IMR-90 (cell line): ENCODE measurements around the gene MAP2K6. TPM values are rescaled to one million over a fixed set of nuclear protein-coding genes. Genes with fewer than 3 reads are reported as not detected.
A peak's percentile ranks its signal among the peaks of the same experiment; 100 is the strongest.

ENCODE experiments used
- ATAC-seq: fragments of 200-7000 bp; cut with Tn5 transposase; 2 replicates; pipeline ENCODE4 v1.9.1; 2020; ENCODE audit warnings: low read depth, mild to moderate bottlenecking, moderate library complexity
- BruUV-seq: library from RNA; stranded (reverse); fragments of 400-500 nt; replicated peaks from 2 replicates; lab custom pipeline; 2021; lab: Mats Ljungman, UMichigan
- CTCF ChIA-PET: fragments of 300-600 bp; formaldehyde crosslinking; extraction: SDS; loops from one replicate; lab custom pipeline; 2021; ENCODE audit warnings: antibody characterized with exemption; lab: Yijun Ruan, JAX
- POLR2A ChIA-PET: fragments of 300-600 bp; sonication (Branson Sonifier 250); formaldehyde crosslinking; loops from one replicate; lab custom pipeline; 2022; ENCODE audit warnings: antibody characterized with exemption; ENCODE audit not compliant: unreplicated experiment; lab: Charles Lee
- DNase-seq: peaks from one replicate; pipeline ENCODE4 v3.0.0; 2013
- H2AFZ ChIP-seq: replicated peaks from 2 replicates; pipeline ENCODE3; 2013; ENCODE audit warnings: low read length, mild to moderate bottlenecking; ENCODE audit not compliant: poor library complexity
- H2AK5ac ChIP-seq: 2 replicates; pipeline ENCODE4 v1.6.1; 2013; ENCODE audit warnings: low read depth, low read length, inconsistent platforms
- H2AK9ac ChIP-seq: replicated peaks from 2 replicates; pipeline ENCODE3; 2013; ENCODE audit warnings: mild to moderate bottlenecking, low read depth, low read length, moderate library complexity; ENCODE audit not compliant: poor library complexity
- H2BK120ac ChIP-seq: 2 replicates; pipeline ENCODE4 v1.6.1; 2013; ENCODE audit warnings: low read depth, low read length, inconsistent platforms
- H2BK15ac ChIP-seq: 3 replicates; pipeline ENCODE4 v1.6.1; 2013; ENCODE audit warnings: low read depth, low read length, inconsistent platforms
- H2BK20ac ChIP-seq: 2 replicates; pipeline ENCODE4 v1.6.1; 2013; ENCODE audit warnings: low read depth, mild to moderate bottlenecking, inconsistent platforms, low read length, moderate library complexity
- H2BK5ac ChIP-seq: 2 replicates; pipeline ENCODE4 v1.6.1; 2013; ENCODE audit warnings: mild to moderate bottlenecking, low read depth, low read length, inconsistent platforms; ENCODE audit not compliant: poor library complexity, severe bottlenecking
- H3K14ac ChIP-seq: replicated peaks from 2 replicates; pipeline ENCODE4 v1.6.1; 2013; ENCODE audit warnings: low read depth, low read length, inconsistent platforms
- H3K18ac ChIP-seq: 2 replicates; pipeline ENCODE4 v1.6.1; 2013; ENCODE audit warnings: low read depth, low read length, control low read depth
- H3K23ac ChIP-seq: 2 replicates; pipeline ENCODE4 v1.6.1; 2013; ENCODE audit warnings: low read depth, low read length, inconsistent platforms
- H3K27ac ChIP-seq: 2 replicates; pipeline ENCODE4 v1.5.1; 2013; ENCODE audit warnings: mild to moderate bottlenecking, control low read depth, low read length; ENCODE audit not compliant: insufficient read depth
- H3K27me3 ChIP-seq: 2 replicates; pipeline ENCODE4 v1.6.1; 2013; ENCODE audit warnings: low read length; ENCODE audit not compliant: control insufficient read depth, insufficient read depth
- H3K36me3 ChIP-seq: 2 replicates; pipeline ENCODE4 v1.6.1; 2013; ENCODE audit warnings: low read length, mixed read lengths; ENCODE audit not compliant: control insufficient read depth, insufficient read depth
- H3K4ac ChIP-seq: 2 replicates; pipeline ENCODE4 v1.6.1; 2013; ENCODE audit warnings: low read depth, low read length, inconsistent platforms
- H3K4me1 ChIP-seq: 2 replicates; pipeline ENCODE4 v1.6.1; 2013; ENCODE audit warnings: low read length, mixed read lengths; ENCODE audit not compliant: control insufficient read depth, insufficient read depth
- H3K4me2 ChIP-seq: 2 replicates; pipeline ENCODE4 v1.6.1; 2013; ENCODE audit warnings: low read depth, mild to moderate bottlenecking, control low read depth, low read length, moderate library complexity
- H3K4me3 ChIP-seq: 2 replicates; pipeline ENCODE4 v1.5.1; 2013; ENCODE audit warnings: low read depth, mild to moderate bottlenecking, control low read depth, low read length, moderate library complexity; ENCODE audit not compliant: insufficient read depth
- H3K56ac ChIP-seq: 2 replicates; pipeline ENCODE4 v1.6.1; 2013; ENCODE audit warnings: low read length, inconsistent platforms; ENCODE audit not compliant: insufficient read depth; ENCODE audit errors: extremely low read depth
- H3K79me1 ChIP-seq, 2 experiments: 2 replicates each; pipeline ENCODE4 v1.6.1; 2013; ENCODE audit warnings: low read length in 2 of 2, inconsistent platforms in 1 of 2, low read depth in 1 of 2
- H3K9ac ChIP-seq: 2 replicates; pipeline ENCODE4 v1.6.1; 2013; ENCODE audit warnings: low read depth, low read length, control low read depth
- H3K9me1 ChIP-seq: 2 replicates; pipeline ENCODE4 v1.6.1; 2013; ENCODE audit warnings: low read length, inconsistent platforms; ENCODE audit not compliant: insufficient read depth
- H3K9me3 ChIP-seq: 2 replicates; pipeline ENCODE4 v1.6.1; 2013; ENCODE audit warnings: low read length; ENCODE audit not compliant: control insufficient read depth, insufficient read depth
- H4K20me1 ChIP-seq: 2 replicates; pipeline ENCODE4 v1.6.1; 2013; ENCODE audit warnings: low read length, inconsistent platforms; ENCODE audit not compliant: insufficient read depth
- H4K5ac ChIP-seq: 2 replicates; pipeline ENCODE4 v1.6.1; 2013; ENCODE audit warnings: mild to moderate bottlenecking, low read depth, low read length, control low read depth
- H4K8ac ChIP-seq, 2 experiments: 2 replicates each; pipeline ENCODE4 v1.6.1; 2013; ENCODE audit warnings: low read depth in 2 of 2, low read length in 2 of 2, control low read depth in 1 of 2, inconsistent platforms in 1 of 2
- H4K91ac ChIP-seq: 2 replicates; pipeline ENCODE4 v1.6.1; 2013; ENCODE audit warnings: low read depth, low read length, inconsistent platforms; ENCODE audit not compliant: insufficient read depth
- CEBPB ChIP-seq: IDR thresholded peaks from 2 replicates; pipeline ENCODE4 v1.6.1; 2012; ENCODE audit warnings: low read depth, low read length, improper control_type of control experiment
- FOS ChIP-seq: fragments of 150-350 bp; IDR thresholded peaks from 2 replicates; pipeline ENCODE4 v1.6.1; 2016; ENCODE audit warnings: low read depth, low read length
- MAZ ChIP-seq: IDR thresholded peaks from 2 replicates; pipeline ENCODE4 v1.6.1; 2012; ENCODE audit warnings: low read depth, mild to moderate bottlenecking, low read length, improper control_type of control experiment, moderate library complexity, borderline replicate concordance
- POLR2A ChIP-seq: IDR thresholded peaks from 2 replicates; pipeline ENCODE4 v1.6.1; 2012; ENCODE audit warnings: mild to moderate bottlenecking, low read depth, low read length
- WGBS, 2 experiments: methylation state at CpG; one replicate each; pipeline versions ENCODE4 v1.1.5 to v1.1.7; 2013; ENCODE audit warnings: missing lambda C conversion rate in 2 of 2; ENCODE audit not compliant: insufficient read length in 1 of 2; ENCODE audit errors: extremely low coverage in 2 of 2; 5-methylcytosine and 5-hydroxymethylcytosine counted together
- dilution Hi-C: fragments of 300-500 bp; cut with HindIII; formaldehyde crosslinking; loops from one replicate; pipeline ENCODE4 v1.14.3; 2018; ENCODE audit warnings: low sequenced_read_pairs; ENCODE audit not compliant: unreplicated experiment
- in situ Hi-C: fragments of 300-500 bp; cut with MboI; formaldehyde crosslinking; loops from 3 replicates; pipeline ENCODE4 v1.14.3; 2019; ENCODE audit warnings: low sequenced_read_pairs, inconsistent platforms, mixed read lengths
- intact Hi-C: fragments of 100-400 bp; cut with micrococcal nuclease; formaldehyde crosslinking; loops from 2 replicates; pipeline ENCODE4 v1.10.0; 2022
- polyA plus RNA-seq, 3 experiments: library from polyadenylated mRNA; depleted of rRNA; stranded (reverse); fragments of >200 nt; gene quantifications; 2 replicates each; pipeline ENCODE4 v1.2.3, GENCODE V29; 2012; ENCODE audit warnings: low replicate concordance in 1 of 3
- total RNA-seq: library from RNA; depleted of rRNA; stranded (reverse); fragments of >200 nt; gene quantifications from 2 replicates; pipeline ENCODE4 v1.2.3, GENCODE V29; 2012

The MAP2K6 gene
- total and polyA plus RNA-seq, 2 of the 4 experiments (the other 2 are of a cell fraction) = 2.4 to 5.7 TPM

GRCh38 chr17:69597898-69598692 lies 183.6 kb downstream of the MAP2K6 start:
- POLR2A ChIA-PET = interaction anchor here (0.6 kb wide), 1 partner anchor 58 kb away, joined by 5 read pairs; no protein-coding TSS in a partner anchor
- ATAC-seq (peak; percentile 80), DNase-seq (peak; percentile 85)
- H2BK5ac ChIP-seq = peak overlapping the region; percentile 84
- H2AK9ac ChIP-seq = no peak overlapping the region
- peak overlapping the region in 1 of 2 experiments; percentile 80; a peak in 2 of 4 replicates for H4K8ac ChIP-seq
- peak; percentile 58; the same call in 1 of the 2 replicates for TF ChIP-seq CEBPB
- TF ChIP-seq FOS = peak; percentile 50; the same call in 1 of the 2 replicates
- TF ChIP-seq POLR2A = no peak
- TF ChIP-seq MAZ = no peak
- WGBS, 2 experiments = no CpG with 5 or more reads among the region's 7 CpGs
- peak overlapping the region; percentile 91 for H4K5ac ChIP-seq
- peak overlapping the region; percentile 37; the same call in 1 of the 2 replicates for H3K4me2 ChIP-seq
- H3K14ac ChIP-seq = peak overlapping the region; percentile 34
- no peak overlapping the region for H3K9ac ChIP-seq
- H3K23ac ChIP-seq = no peak overlapping the region; the same call in 1 of the 2 replicates
- H3K36me3 ChIP-seq = no peaks in the 10 kb centered on the region
- CTCF ChIA-PET = interaction anchor here (1.4 kb wide), 1 partner anchor 72 kb away, joined by 3 read pairs; no protein-coding TSS in a partner anchor
- peaks cover 18% of the 10 kb centered on the region for H3K4me1 ChIP-seq
- no peak overlapping the region for H3K4me3 ChIP-seq
- H3K27ac ChIP-seq = peak overlapping the region; percentile 10; the same call in 1 of the 2 replicates
- H3K9me3 ChIP-seq = no peaks in the 10 kb centered on the region
- H3K18ac ChIP-seq = peak overlapping the region; percentile 63
- no peak overlapping the region for H3K56ac ChIP-seq
- no peaks in the 10 kb centered on the region for H3K27me3 ChIP-seq
- H3K79me1 ChIP-seq = no peaks in the 10 kb centered on the region
- H2BK20ac ChIP-seq = peak overlapping the region; percentile 66
- dilution Hi-C loops (no loop called here), in situ Hi-C loops (no loop called here), intact Hi-C loops (no loop called here)
- peak overlapping the region; percentile 83 for H2BK120ac ChIP-seq
- no peaks in the 10 kb centered on the region for H4K20me1 ChIP-seq
- H3K9me1 ChIP-seq = peaks cover 10% of the 10 kb centered on the region
- BruUV-seq = no TSS peak
- H4K91ac ChIP-seq = peak overlapping the region; percentile 54; the same call in 1 of the 2 replicates
- peak overlapping the region; percentile 74 for H2AFZ ChIP-seq
- peak overlapping the region; percentile 18; the same call in 2 of the 3 replicates for H2BK15ac ChIP-seq
- peak overlapping the region; percentile 37 for H2AK5ac ChIP-seq
- H3K4ac ChIP-seq = peak overlapping the region; percentile 72
